AG04449 (cell line): Measurements from ENCODE around the gene SRP14.

Experiments used
- CTCF ChIA-PET: fragments of 350-600 bp; formaldehyde crosslinking; extraction: SDS; loops from one replicate; lab custom pipeline; 2021; ENCODE audit warnings: antibody characterized with exemption; lab: Yijun Ruan, JAX
- POLR2A ChIA-PET: fragments of 400-600, 350-600 bp; formaldehyde crosslinking; extraction: SDS; loops from one replicate; lab custom pipeline; 2020; ENCODE audit warnings: antibody characterized with exemption, inconsistent platforms; lab: Yijun Ruan, JAX
- DNase-seq: peaks from one replicate; pipeline ENCODE4 v3.0.0-alpha.2; 2010; ENCODE audit warnings: low read depth, low spot score
- H3K4me3 ChIP-seq: 2 replicates; pipeline ENCODE4 v1.5.1; 2011; ENCODE audit warnings: low read depth, mild to moderate bottlenecking, control low read depth, low read length
- CTCF ChIP-seq: IDR thresholded peaks from one replicate; pipeline ENCODE4 v1.5.1; 2011; ENCODE audit warnings: mild to moderate bottlenecking, moderate library complexity, low read length, control low read depth, inconsistent platforms; ENCODE audit not compliant: insufficient read depth; ENCODE audit errors: missing control alignments

The SRP14 gene

GRCh38 chr15:40058476-40059140, 19.6 kb upstream of the SRP14 start:
- H3K4me3 ChIP-seq = no peak overlapping the region
- DNase-seq = no peak
- ChIA-PET POLR2A (no interaction called here), CTCF (interaction anchor here (1.0 to 2.9 kb wide), 8 partner anchors 11 to 216 kb away, joined by 3 to 18 read pairs (median 4); no protein-coding TSS in a partner anchor)
- no peak for TF ChIP-seq CTCF

GRCh38 chr15:40055576-40056293, 16.8 kb upstream of the SRP14 start:
- CTCF ChIA-PET = interaction anchor here (1.5 to 2.4 kb wide), 3 partner anchors 10 to 219 kb away, joined by 5 to 15 read pairs (median 5); no protein-coding TSS in a partner anchor
- DNase-seq = no peak
- POLR2A ChIA-PET = interaction anchor here (1.2 kb wide), 1 partner anchor 44 kb away, joined by 3 read pairs; no protein-coding TSS in a partner anchor
- no peak overlapping the region for H3K4me3 ChIP-seq
- no peak for TF ChIP-seq CTCF

GRCh38 chr15:40054855-40055575, 16.0 kb upstream of the SRP14 start:
- DNase-seq = no peak
- ChIA-PET POLR2A (interaction anchor here (1.2 kb wide), 1 partner anchor 44 kb away, joined by 3 read pairs; no protein-coding TSS in a partner anchor), CTCF (interaction anchor here (1.1 to 2.4 kb wide), 6 partner anchors 8 to 224 kb away, joined by 3 to 15 read pairs (median 6); no protein-coding TSS in a partner anchor)
- no peak for TF ChIP-seq CTCF
- H3K4me3 ChIP-seq = no peak overlapping the region

- ChIA-PET CTCF (interaction anchor here (1.1 to 2.4 kb wide), 4 partner anchors 9 to 225 kb away, joined by 3 to 15 read pairs (median 8); no protein-coding TSS in a partner anchor), POLR2A (no interaction called here)
- no peak for DNase-seq
- no peak overlapping the region for H3K4me3 ChIP-seq
- TF ChIP-seq CTCF = no peak
Observed at GRCh38 chr15:40054605-40054854, 15.5 kb upstream of the SRP14 start.

- no peak for TF ChIP-seq CTCF
- H3K4me3 ChIP-seq = no peak overlapping the region
- ChIA-PET POLR2A (no interaction called here), CTCF (interaction anchor here (1.1 to 2.7 kb wide), 7 partner anchors 9 to 225 kb away, joined by 3 to 15 read pairs (median 6); no protein-coding TSS in a partner anchor)
- no peak for DNase-seq
Observed at GRCh38 chr15:40053831-40054604, 15.0 kb upstream of the SRP14 start.
